ENCODE data around the gene RNPC3. TPM values are rescaled to one million over a fixed set of nuclear protein-coding genes. Genes with fewer than 3 reads are reported as not detected.

RNPC3 gene
- total RNA-seq, 4 donors from 2014 or later: 23.7 to 44.0 (median 29.3) TPM

DNA sequence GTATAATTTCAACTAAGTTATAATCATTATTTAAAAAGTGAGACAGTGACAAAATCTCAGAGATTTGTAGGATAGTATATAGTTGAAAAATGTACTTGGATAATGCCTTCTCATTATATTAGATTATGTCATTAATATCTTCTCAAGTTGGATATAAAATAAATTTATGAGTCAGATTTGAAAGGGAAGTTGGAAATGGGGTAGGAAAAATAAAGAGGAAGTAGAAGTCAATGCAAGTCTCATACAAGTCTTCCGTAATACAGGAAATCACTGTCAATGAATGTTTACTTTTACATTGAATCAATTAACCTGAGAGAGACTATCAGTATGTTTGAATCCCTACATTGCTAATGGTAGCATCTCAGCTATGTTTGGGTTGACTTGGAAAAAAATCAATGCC is 16.2 kb upstream of the RNPC3 start:
- ATAC-seq (ENCODE audit: low FRiP score): no peak
- TF ChIP-seq, protein P1, sequence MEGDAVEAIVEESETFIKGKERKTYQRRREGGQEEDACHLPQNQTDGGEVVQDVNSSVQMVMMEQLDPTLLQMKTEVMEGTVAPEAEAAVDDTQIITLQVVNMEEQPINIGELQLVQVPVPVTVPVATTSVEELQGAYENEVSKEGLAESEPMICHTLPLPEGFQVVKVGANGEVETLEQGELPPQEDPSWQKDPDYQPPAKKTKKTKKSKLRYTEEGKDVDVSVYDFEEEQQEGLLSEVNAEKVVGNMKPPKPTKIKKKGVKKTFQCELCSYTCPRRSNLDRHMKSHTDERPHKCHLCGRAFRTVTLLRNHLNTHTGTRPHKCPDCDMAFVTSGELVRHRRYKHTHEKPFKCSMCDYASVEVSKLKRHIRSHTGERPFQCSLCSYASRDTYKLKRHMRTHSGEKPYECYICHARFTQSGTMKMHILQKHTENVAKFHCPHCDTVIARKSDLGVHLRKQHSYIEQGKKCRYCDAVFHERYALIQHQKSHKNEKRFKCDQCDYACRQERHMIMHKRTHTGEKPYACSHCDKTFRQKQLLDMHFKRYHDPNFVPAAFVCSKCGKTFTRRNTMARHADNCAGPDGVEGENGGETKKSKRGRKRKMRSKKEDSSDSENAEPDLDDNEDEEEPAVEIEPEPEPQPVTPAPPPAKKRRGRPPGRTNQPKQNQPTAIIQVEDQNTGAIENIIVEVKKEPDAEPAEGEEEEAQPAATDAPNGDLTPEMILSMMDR (IDR thresholded peaks at IDR 0.05): no peak
- DNase-seq (ENCODE audit: low spot score): no peak

GRCh38 chr1:103513711-103514110 is 11.8 kb upstream of the RNPC3 start:
- no peak for DNase-seq (ENCODE audit: low spot score)
- ATAC-seq (ENCODE audit: low FRiP score): peak; percentile 93
- TF ChIP-seq, protein P1 (IDR thresholded peaks at IDR 0.05): no peak

GRCh38 chr1:103514920-103515503 is 10.5 kb upstream of the RNPC3 start:
- DNase-seq (ENCODE audit: low spot score): no peak
- TF ChIP-seq, protein P1 (IDR thresholded peaks at IDR 0.05): peak in 1 of 3 donors; percentile 32
- ATAC-seq (ENCODE audit: low FRiP score): peak; percentile 56

DNA sequence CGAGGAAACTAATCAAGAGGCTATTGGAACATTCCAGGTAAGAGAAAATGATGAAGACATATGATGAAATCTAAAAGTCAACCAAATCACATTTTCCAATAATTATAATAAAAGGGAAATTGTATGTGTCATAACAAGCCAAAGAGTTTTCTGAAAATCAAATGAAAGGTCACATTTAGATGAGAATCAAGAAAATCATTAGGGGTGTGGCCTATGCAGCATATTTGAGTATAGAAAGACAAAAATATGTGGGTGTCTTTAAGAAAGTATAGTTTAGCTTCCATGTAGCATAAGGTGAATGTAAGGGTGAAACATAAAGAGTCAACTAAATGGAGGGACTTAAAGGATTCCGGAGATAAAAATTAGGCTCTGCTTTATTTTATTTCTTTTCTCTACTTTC is 9.2 kb upstream of the RNPC3 start:
- no peak for ATAC-seq (ENCODE audit: low FRiP score)
- TF ChIP-seq, protein P1 (IDR thresholded peaks at IDR 0.05): no peak
- no peak for DNase-seq (ENCODE audit: low spot score)

GRCh38 chr1:103516693-103517092 is 8.8 kb upstream of the RNPC3 start:
- no peak for ATAC-seq (ENCODE audit: low FRiP score)
- TF ChIP-seq, protein P1 (IDR thresholded peaks at IDR 0.05): no peak

GRCh38 chr1:103517380-103518047 is 8.0 kb upstream of the RNPC3 start:
- DNase-seq (ENCODE audit: low spot score) (no peak), ATAC-seq (ENCODE audit: low FRiP score) (no peak)
- TF ChIP-seq, protein P1 (IDR thresholded peaks at IDR 0.05): no peak

More at GRCh38 chr1:103516693-103517092, 8.8 kb upstream of the RNPC3 start:
- no peak for DNase-seq (ENCODE audit: low spot score)

DNA sequence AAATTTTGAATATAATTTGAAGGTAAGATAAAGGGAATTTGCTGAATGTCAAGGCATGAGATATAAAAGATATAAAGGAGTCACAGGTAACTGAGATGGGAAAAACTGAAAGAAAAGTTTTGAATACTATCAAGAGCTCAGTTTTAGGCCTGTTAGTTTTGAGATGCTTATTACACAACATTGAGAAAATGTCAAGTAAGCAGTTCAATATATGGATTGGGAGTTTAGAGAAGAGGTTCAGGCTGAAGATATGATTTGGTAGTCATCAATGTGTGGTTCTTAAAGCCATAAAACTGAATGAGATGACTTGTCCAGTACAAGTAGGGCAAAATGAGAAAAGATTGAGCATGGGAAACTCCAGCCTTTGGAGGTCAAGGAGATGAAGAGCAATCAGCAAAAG is 4.7 kb upstream of the RNPC3 start:
- ATAC-seq (ENCODE audit: low FRiP score): no peak

More for the DNA sequence above, 4.7 kb upstream of the RNPC3 start:
- DNase-seq (ENCODE audit: low spot score): no peak
- TF ChIP-seq, protein P1 (IDR thresholded peaks at IDR 0.05): no peak

Measured in omental fat pad (tissue), 4 donors.